Endometrial microvascular endothelial cells (primary cell): Measurements from ENCODE around the gene PICALM. TPM values are rescaled to one million over a fixed set of nuclear protein-coding genes. Genes with fewer than 3 reads are reported as not detected.
"Not testable (repeated sequence)": the region's sequence is repeated elsewhere in the genome, so short reads cannot be mapped to it uniquely, and the experiment has no call there.

Experiments
- in situ Hi-C: cut with HindIII; loops from 2 replicates; pipeline ENCODE4 v1.10.0; 2017; ENCODE audit warnings: low sequenced_read_pairs, low pct_unique_long_range_greater_than_20kb; ENCODE audit errors: inconsistent ontology term
- total RNA-seq: library from RNA; depleted of rRNA; stranded (reverse); fragments of >200 nt; gene quantifications from one replicate; pipeline ENCODE4 v1.2.3, GENCODE V29; 2015; ENCODE audit errors: inconsistent ontology term

The PICALM gene
- total RNA-seq, 1 donor from 2014 or later = 212 TPM

DNA sequence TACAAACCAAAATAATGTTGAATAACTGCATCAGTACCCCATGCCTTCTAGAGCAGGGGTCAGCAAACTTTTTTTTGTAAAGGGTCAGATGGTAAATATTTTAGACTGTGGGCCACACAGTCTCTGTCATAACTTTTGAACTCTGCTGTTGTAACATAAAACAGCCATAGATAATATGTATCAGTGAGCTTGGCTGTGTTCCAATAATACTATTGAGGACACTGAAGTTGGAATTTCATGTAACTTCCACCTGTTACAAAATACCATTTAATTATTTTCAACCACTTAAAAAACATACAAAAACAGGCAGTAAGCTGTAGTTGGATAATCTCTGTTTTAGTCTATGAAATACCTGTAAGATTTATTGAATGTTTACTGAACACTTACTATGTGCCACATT lies 55.2 kb downstream of the PICALM start:
- in situ Hi-C loops = no loop called here

DNA sequence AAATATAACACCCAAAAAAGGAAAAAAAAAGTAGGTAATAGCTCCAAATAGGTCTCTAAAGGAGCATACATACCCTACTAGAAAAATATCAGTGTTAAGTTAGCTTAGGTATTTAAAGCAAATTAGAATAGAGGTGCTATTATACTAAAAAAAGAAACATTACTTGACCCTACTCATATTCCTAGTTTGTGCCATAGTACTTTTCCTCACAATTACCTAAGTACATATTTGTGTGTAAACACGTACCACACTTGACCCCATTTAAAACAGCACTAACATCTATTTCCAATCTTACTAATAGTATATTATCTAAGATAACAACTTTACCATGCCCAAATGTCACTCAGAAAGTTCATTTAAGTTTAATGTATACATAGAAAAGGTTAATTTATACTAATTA lies 57.7 kb downstream of the PICALM start:
- in situ Hi-C loops = no loop called here

DNA sequence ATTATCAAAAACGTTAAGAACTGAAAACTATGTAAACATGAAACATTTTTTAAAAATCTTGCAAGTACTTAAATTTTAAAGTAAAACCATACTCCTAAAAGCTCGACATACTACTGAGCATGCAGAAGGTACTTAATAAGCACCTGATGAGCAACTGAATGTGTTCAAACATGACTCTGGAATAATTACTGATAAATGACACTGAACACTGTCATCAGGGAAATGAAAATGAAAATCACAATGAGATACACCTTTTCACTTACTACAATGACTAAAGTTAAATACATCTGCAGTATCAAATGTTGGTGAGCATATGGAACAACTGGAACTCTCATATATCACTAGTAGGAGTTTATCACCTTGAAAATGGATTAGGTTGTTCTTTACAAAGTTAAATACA lies 65.2 kb downstream of the PICALM start:
- in situ Hi-C loops = no loop called here

DNA sequence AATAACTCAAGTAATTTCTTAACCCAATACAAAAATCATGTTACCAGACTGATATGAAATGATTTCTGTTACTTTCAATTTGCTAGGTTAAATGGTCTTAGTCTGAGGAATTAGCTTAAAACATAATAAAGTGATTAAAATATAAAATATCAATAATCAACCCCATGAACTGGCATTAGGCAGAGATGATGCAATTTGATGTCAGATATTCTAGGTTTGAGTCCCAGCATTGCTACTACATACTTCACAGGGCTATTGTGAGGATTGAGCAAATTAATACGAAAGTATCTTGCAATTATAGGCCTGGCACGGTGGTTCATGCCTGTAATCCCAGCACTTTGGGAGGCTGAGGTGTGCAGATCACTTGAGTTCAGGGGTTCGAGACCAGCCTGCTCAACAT lies 66.5 kb downstream of the PICALM start:
- in situ Hi-C loops = no loop called here

DNA sequence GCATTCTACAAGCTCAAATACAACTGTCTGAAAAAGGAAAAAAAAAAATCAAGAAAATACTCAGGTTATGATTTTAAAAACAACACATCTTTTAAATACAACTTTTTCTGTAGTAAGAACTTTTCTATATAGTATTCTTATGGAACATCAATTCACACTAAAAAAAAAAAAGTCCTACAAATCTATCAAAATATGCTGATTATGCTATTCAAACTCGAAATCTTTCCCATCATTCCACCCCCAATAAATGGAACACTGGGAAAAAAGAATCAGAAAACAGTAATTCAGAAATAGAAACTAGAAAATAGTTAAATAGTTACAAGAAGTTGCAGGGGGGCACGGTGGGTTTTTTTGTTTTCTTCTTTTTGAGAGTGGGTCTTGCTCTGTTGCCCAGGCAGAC lies 77.4 kb downstream of the PICALM start:
- in situ Hi-C loops = no loop called here

DNA sequence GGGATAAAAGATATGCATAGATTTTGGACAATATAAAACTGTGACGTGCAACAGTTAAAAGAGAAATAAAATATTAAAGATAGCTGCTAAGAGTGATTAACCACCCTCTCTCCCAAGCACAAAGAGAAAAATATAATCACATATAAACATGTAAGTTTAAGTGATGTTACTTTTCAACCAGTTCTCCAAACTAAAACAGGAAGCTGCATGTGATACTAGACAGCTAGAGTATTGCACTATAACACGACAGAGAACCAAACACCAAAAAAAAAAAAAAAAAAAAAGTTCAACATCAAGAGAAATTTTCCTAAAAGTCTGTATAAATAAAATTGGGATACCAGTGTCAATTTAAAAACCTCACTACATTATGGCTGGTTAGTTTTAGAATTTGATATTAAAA lies 79.1 kb downstream of the PICALM start:
- in situ Hi-C loops = no loop called here

DNA sequence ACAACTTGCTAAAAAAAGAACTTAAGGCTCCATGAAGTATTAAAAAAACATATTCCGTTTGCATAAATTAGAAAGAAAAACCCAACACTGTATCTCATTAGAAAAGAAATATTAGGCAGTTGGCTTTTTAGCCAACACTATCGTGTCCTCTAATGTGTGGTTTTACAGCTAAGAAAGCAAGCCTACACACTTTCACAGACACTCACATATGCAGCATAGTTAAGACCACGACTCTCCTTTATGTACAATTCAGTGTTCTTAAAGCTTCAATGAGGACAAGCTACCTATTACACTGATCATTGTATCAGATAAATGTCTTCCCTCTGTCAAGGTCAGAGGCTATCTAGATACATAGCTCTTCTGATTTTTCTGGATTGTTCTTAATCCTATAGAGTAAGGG lies 80.1 kb downstream of the PICALM start:
- in situ Hi-C loops = no loop called here

DNA sequence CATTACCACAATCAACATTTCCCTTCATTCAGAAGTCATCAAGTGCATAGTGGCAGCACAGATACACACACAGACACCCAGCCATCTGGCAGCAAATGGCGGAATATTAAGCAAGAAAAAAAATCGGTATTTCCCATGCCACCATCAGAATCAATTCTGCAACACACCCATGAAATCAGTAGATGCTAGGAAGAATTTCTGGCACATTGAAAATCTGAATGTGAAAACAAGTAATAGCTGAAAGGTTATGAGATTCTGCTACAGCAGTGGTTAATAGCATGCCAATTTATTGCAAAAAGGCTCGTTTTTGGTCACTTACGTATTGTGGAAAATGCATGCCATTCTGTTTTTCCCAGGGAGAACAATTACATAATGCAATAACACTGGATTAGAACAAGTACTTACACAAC lies 91.1 kb downstream of the PICALM start:
- in situ Hi-C loops = no loop called here

DNA sequence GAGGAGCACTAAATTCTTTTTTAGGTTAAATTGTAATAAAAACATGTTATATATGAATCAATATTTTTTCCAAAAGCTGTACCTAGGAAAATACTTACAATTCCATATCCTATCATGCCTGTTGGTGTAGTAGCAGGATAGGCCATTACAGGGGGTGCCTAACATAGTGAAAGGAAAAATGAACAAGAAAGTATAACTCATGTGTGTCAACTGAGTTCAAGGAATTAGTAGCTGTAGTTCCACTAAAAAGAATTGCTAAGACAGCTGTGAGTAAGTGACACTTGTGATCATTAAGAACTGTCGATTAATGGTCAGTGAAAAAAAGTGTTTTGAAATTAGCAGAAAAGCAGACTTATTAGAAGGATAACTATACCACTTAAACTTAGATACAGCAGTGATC lies 92.4 kb downstream of the PICALM start:
- in situ Hi-C loops = no loop called here

DNA sequence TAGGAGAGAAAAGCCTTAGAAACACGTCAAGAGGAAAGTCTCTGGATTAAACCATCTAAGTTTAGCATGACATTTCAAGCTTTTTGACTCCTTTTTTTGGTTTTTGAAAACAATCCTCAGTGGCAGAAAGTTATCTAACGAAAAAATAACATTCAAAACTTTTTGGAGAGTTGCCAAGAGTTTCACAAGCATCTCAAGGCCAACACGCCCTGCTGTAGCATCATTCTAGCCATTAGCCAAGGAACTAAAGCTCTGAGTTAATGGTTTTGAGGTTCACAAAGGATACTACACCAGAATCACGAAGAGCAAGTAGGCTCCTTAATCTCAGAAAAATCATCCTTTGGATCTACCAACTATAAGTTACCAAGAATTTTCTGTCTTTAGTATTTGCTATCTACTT lies 94.8 kb downstream of the PICALM start:
- in situ Hi-C loops = no loop called here

DNA sequence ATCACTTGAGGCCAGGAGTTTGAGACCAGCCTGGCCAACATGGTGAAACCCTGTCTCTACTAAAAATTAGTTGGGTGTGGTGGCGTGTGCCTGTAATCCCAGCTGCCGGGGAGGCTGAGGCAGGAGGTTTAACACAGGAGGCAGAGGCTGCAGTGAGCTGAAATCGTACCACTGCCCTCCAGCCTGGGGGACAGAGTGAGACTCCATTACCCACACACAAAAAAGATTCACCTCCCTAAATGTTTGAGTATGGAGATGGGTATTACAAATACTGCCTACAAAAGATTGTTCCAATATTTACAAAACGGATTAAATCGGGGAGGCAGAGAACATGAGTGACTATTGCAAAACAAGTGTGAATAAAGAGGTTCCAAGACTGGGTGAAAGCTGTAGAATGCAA lies 98.3 kb downstream of the PICALM start:
- in situ Hi-C loops = no loop called here

DNA sequence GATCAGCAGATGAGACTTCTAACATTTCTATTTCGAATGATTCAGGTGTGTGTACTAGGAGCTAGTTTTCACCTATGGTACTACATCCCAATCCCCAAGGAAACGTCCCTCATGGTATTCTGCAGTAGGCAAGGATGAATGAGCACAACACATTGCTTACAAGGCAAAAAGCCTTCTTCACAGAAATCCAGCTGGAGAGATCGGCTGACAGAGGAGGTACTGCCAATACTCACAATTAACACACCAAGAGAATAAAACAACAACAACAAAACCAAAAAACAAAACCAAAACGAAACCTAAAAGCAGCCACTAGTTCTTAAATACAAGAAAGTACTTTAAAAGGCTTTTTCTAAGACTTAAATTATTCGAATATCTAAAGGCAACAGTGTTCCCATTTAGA lies 101.4 kb downstream of the PICALM start:
- in situ Hi-C loops = no loop called here

DNA sequence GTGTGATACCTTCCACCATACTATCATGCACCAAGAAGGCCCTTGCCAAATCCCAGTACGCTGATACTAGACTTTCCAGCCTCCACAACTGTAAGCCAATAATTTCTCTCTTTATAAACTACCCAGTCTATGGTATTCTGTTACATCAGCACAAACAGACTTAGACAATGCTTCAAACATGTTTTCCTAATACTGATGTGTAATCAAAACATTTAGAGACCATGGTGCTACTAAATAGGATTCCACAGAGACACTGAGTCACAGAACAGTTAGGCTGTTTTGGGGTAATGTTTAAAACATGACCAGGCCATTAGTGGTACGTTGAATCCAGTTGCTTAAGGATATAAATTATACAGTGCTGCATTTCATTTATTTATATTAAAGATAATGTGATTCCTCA lies 103.7 kb downstream of the PICALM start:
- in situ Hi-C loops = no loop called here

DNA sequence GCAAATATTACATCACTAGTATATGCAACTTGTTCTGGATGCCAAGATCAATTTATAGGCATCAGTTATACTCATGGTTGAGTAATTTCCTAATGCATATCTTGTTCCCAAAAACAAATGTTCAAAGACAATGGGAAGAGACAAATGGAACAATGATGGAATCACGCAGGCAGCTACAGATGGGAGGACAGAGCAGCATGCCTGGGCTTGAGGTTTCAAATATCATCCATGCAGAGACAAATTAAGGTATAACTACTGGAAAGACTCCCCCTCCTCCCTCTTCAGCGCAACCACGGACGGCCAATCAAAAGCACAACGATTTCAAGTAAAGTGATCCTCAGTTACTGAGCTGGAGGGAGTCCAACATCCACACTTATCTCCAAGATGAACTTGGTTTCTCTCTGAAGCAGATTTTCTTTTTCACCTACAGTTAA lies 106.9 kb downstream of the PICALM start:
- in situ Hi-C loops = no loop called here

DNA sequence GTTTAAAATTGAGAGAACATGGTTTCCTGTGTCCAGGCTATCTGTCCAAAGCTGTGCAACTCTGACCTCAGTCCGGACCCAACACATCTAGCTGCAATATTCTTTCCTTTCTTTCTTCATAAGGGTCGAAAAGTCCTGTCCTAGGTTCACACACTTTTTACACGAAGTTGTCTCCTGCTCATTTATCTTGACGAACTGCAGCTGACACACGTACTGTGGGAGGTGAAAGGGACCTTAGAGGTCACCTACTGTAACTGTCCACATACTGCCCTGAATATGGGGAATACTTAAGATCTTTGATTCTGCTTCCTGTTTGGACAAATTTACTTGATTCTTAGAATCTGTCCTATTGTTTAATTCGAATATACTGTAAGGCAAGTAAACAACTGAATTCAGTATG lies 107.8 kb downstream of the PICALM start:
- in situ Hi-C loops = no loop called here

DNA sequence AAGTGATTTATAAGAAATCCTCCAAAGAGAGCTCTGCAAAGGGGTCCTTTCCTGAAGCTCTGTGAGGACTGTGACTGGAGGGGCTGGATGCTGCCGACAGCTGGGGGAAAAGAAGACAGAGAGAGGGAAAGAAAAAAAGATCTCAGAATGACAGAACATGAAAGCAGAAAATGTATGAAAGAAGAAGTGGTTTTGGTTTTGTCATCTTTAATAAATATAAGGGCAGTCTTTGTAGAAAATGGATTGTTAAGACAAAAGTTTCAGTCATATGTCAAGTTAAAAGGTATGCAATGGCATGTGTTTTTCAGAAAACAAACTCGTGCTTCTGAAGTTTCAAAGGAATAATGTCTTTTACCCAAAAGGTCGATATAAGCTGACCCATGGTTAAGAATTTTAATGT lies 108.2 kb downstream of the PICALM start:
- in situ Hi-C loops = no loop called here

DNA sequence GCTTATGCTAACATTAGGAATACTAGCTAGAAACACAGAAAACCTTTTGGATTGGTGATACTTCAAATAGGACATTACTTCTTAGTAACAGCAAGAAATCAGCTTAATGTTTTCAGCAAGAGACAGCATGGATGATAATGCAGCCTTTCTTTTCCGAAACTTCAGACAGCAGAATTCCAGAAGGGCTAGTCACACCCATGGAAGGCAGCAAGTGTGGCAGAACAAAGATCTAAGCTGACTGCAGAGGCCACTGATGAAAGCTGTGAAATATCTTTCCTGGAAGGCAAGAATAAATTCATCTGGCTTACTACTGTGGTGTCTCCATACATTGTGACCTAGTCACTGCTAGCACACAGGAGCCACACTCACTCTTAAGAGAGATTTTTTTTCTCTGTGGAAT lies 113.4 kb downstream of the PICALM start:
- in situ Hi-C loops = no loop called here

DNA sequence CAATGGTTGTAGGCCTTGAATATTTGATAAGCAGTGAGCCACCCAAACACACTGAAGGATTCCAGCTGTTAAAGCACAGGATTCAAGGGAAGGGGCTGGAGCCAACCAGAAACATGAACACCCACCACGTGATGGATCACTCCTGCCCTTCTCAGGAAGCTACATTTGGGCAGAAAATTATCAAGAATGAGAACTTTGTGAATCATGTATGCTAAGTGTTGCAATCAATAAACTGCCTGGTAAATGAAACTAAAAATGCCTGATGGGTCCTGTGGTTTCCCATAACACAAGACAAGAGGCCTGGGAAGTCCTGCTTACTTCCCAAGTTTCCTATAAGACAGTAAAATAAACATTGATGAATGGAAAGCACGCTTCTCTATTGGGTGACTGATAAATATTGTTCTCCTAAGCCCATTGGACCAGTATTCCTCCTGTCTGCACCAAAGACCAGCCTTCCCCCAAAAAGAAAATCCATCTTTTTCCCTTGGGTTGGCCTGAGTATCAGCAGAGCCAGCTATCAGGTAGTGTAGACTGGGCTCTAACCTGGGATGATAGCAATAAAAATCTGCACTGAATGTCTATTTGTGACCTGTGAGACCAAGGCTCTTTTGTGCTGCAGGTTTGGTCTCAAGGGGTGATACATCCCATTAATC lies 115.3 kb downstream of the PICALM start:
- in situ Hi-C loops = no loop called here

DNA sequence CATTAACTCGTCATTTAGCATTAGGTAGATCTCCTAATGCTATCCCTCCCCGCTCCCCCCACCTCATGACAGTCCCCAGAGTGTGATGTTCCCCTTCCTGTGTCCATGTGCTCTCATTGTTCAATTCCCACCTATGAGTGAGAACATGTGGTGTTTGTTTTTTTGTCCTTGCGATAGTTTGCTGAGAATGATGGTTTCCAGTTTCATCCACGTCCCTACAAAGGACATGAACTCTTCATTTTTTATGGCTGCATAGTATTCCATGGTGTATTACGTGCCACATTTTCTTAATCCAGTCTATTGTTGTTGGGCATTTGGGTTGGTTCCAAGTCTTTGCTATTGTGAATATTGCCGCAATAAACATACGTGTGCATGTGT lies 116.8 kb downstream of the PICALM start:
- in situ Hi-C loops = not testable (repeated sequence)

DNA sequence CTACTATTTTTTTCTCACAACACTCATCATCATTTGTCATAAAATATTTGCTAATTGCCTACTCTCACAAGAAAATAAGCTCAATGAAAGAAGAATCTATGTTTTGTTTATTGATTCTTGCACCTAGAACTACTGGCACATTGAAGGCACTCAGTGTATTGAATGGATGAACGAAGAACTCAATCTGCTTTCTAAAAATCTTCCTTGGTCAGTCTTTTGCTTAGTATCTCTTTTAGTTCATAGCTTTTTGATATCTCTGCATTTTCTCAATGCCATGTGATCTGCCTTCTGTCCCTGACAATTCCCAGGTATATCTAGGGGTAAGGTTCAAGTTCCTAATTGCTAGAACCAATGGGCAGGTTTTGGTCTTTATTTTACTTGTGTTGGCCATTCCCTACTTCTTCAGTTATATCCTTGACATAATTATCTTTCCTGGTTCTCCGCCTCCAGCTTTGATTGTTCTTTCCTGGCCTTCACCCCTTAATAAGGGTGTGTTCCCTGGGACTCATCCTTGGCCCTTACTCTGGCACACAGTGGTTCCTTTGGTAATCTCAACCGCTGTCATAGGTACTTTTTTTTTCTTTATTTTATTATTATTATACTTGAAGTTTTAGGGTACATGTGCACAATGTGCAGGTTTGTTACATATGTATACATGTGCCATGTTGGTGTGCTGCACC lies 117.3 kb downstream of the PICALM start:
- in situ Hi-C loops = no loop called here

DNA sequence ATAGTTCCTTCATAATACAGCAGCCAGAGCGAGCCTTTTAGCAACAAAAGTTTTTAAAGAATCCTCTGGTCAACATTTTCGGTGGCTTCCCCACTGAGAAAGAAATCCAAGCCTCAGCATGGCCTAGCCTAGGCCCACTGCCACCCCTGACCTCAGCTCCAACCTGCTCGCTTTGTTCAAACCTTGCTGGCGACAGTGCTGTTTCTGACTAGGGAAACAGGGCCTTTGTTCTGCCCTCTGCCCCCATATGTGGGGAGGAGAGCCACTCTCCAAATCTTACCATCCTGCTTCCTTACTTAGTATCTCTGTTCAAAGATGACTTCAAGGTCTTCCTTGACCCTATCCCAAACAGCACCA lies 117.9 kb downstream of the PICALM start:
- in situ Hi-C loops = no loop called here
